ENCODE data around the gene PXDN. TPM values are rescaled to one million over a fixed set of nuclear protein-coding genes. Genes with fewer than 3 reads are reported as not detected.

PXDN gene
- total RNA-seq, 1 experiment from 2014 or later: 96.1 TPM

DNA sequence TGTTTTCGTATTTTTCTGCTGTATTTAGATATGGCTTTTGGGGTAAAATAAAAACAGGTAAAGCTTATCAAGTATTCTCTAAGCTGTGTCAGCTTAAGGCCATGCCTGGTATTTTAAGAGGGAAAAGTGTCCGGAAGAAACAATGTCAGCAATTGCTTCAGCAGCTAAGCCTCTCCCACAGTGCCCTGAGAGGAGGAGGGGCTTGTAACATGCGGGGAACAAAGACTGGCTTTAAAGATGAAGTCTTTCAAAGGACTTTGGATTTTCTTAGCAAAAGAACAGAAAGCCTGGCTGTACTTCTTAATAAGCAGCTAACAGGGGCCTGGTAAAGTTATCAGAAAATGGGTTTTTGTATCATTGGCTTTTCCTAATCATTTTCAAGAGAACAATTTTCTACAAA is 102.8 kb downstream of the PXDN start:
- Mint-ChIP-seq H3K27ac (ENCODE audit: low read depth, unreplicated experiment) (no peak overlapping the region), H3K4me1 (ENCODE audit: insufficient read depth, unreplicated experiment) (no peaks in the 10 kb centered on the region), H3K36me3 (ENCODE audit: insufficient read depth, unreplicated experiment) (peaks cover 74% of the 10 kb centered on the region), H3K27me3 (ENCODE audit: insufficient read depth, unreplicated experiment) (no peaks in the 10 kb centered on the region), H3K4me3 (ENCODE audit: unreplicated experiment) (no peak overlapping the region), H3K9me3 (ENCODE audit: unreplicated experiment) (no peaks in the 10 kb centered on the region)
- BruUV-seq (replicated peaks): no TSS peak
- TF ChIP-seq, protein P1, sequence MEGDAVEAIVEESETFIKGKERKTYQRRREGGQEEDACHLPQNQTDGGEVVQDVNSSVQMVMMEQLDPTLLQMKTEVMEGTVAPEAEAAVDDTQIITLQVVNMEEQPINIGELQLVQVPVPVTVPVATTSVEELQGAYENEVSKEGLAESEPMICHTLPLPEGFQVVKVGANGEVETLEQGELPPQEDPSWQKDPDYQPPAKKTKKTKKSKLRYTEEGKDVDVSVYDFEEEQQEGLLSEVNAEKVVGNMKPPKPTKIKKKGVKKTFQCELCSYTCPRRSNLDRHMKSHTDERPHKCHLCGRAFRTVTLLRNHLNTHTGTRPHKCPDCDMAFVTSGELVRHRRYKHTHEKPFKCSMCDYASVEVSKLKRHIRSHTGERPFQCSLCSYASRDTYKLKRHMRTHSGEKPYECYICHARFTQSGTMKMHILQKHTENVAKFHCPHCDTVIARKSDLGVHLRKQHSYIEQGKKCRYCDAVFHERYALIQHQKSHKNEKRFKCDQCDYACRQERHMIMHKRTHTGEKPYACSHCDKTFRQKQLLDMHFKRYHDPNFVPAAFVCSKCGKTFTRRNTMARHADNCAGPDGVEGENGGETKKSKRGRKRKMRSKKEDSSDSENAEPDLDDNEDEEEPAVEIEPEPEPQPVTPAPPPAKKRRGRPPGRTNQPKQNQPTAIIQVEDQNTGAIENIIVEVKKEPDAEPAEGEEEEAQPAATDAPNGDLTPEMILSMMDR (IDR thresholded peaks at IDR 0.05; ENCODE audit: unreplicated experiment): no peak
- ChIA-PET CTCF (interaction anchor here (0.5 to 1.1 kb wide), 5 partner anchors 8 to 861 kb away, joined by 3 to 5 read pairs (median 3); no protein-coding TSS in a partner anchor), POLR2A (interaction anchor here (1.7 kb wide), 1 partner anchor 8 kb away, joined by 4 read pairs; no protein-coding TSS in a partner anchor)
- DNase-seq (ENCODE audit: unreplicated experiment): no peak
- intact Hi-C loops (cut with micrococcal nuclease): no loop called here

DNA sequence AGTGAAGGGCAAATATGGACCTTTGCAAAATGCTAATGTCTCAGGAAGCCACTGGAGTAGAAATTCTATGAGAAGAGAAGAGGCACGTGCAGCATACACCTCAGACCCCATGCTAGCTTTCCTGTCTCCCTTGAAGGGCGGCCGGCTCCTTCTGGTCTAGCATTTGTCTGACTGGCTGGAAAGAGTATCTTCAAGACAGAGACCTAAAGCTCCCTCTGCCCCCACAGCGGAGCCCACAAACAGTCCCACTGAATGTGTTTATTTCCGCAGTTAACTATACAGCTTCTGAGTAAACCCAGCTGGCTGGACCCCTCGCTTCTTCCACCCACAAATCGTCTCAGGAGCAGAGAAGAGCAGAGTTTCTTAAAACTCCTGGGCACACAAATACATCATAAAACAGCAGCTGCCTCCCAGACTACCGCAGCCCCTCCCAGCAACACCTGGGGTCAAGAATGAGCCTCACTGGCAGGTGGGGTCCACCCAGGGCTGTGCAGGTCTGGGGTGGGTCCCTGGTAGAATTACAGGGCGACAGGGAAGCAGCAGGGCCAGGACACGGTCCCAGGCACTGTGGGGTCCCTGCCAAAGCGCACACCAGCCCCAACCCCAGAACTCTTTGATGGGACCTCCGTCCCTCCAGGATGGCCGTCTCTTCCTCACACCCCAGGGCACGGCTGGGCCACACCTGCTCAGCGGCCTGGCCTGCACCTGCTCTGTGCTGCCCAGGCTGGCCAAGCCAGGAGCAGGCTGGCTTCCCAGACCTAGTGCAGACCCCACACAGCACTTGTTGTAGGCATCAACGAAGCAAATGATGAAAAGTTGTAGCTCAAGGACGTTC is 103.8 kb downstream of the PXDN start:
- intact Hi-C loops (cut with micrococcal nuclease): no loop called here
- peaks cover 77% of the 10 kb centered on the region for H3K36me3 Mint-ChIP-seq (ENCODE audit: insufficient read depth, unreplicated experiment)
- CTCF ChIA-PET: interaction anchor here (0.7 to 1.1 kb wide), 3 partner anchors 36 to 110 kb away, joined by 3 to 5 read pairs (median 3); no protein-coding TSS in a partner anchor

DNA sequence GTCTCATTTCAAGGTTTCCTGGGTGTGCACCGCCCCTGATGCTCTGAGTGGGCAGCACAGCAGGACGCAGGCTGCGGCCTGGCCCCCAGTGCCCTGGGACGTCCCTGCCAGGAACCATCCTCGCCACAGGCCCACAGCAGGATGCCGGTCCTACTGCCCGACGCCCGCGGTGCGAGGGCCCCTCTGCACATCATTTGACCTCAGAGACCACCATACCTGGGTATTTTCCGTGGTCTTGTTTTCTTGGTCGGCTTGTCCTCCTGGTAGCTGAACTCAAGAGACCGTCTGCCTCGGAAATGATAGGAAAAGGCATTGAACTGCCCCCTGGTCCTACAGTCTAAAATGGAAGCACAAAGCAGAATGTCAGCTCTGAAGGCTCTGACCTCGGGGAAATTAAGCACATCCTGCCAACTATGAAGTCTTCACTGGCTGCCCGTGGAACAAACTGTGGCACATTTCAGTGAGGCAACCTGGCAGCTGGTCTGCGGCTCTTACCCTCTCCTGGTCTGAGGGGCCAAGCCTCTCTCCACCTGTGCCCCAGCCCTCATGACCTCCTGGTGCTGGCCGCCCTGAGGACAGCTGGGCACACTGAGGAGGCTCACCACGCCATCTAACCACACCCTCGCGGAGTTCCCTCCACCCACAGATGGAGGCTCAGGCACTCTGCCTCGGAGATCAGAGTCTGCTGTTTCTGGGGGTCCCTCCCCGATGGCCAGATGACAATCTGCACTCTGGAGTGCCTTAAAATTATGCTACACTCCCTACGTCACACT is 105.0 kb downstream of the PXDN start:
- no peak for DNase-seq (ENCODE audit: unreplicated experiment)
- intact Hi-C loops (cut with micrococcal nuclease): no loop called here
- H3K36me3 Mint-ChIP-seq (ENCODE audit: insufficient read depth, unreplicated experiment): peaks cover 86% of the 10 kb centered on the region
- ChIA-PET POLR2A (no interaction called here), CTCF (interaction anchor here (0.6 to 0.7 kb wide), 2 partner anchors 112 to 128 kb away, joined by 3 read pairs; no protein-coding TSS in a partner anchor)
- no TSS peak for BruUV-seq (replicated peaks)
- H3K9me3 Mint-ChIP-seq (ENCODE audit: unreplicated experiment): no peaks in the 10 kb centered on the region
- no peaks in the 10 kb centered on the region for H3K4me1 Mint-ChIP-seq (ENCODE audit: insufficient read depth, unreplicated experiment)
- H3K4me3 Mint-ChIP-seq (ENCODE audit: unreplicated experiment): no peak overlapping the region
- no peak overlapping the region for H3K27ac Mint-ChIP-seq (ENCODE audit: low read depth, unreplicated experiment)
- TF ChIP-seq, protein P1 (IDR thresholded peaks at IDR 0.05; ENCODE audit: unreplicated experiment): no peak
- no peaks in the 10 kb centered on the region for H3K27me3 Mint-ChIP-seq (ENCODE audit: insufficient read depth, unreplicated experiment)

More for the DNA sequence above, 103.8 kb downstream of the PXDN start:
- Mint-ChIP-seq H3K9me3 (ENCODE audit: unreplicated experiment) (no peaks in the 10 kb centered on the region), H3K4me3 (ENCODE audit: unreplicated experiment) (no peak overlapping the region), H3K4me1 (ENCODE audit: insufficient read depth, unreplicated experiment) (no peaks in the 10 kb centered on the region), H3K27me3 (ENCODE audit: insufficient read depth, unreplicated experiment) (no peaks in the 10 kb centered on the region), H3K27ac (ENCODE audit: low read depth, unreplicated experiment) (no peak overlapping the region)
- TF ChIP-seq, protein P1 (IDR thresholded peaks at IDR 0.05; ENCODE audit: unreplicated experiment): no peak
- DNase-seq (ENCODE audit: unreplicated experiment): no peak
- POLR2A ChIA-PET: interaction anchor here (0.9 kb wide), 1 partner anchor 11 kb away, joined by 3 read pairs; no protein-coding TSS in a partner anchor
- no TSS peak for BruUV-seq (replicated peaks)
